Sigmoid colon (tissue), 3 donors: ENCODE data around the gene ALDH1A1.

Source experiments
- CTCF ChIP-seq, 4 experiments: fragments of 450-650 bp in 3 of 4; fragments of 200-600 bp in 1 of 4; IDR thresholded peaks; one replicate each; pipeline ENCODE4 v1.5.1; 2016 to 2019; ENCODE audit warnings: antibody characterized with exemption in 4 of 4, mild to moderate bottlenecking in 3 of 4, moderate library complexity in 2 of 4
- POLR2A ChIP-seq, 2 donors: fragments of 450-650 bp; IDR thresholded peaks; one replicate each; pipeline ENCODE4 v1.6.1; 2016; ENCODE audit warnings: antibody characterized with exemption in 2 of 2, mild to moderate bottlenecking in 2 of 2, moderate library complexity in 2 of 2

GRCh38 chr9:72991772-72992171 is 38.9 kb upstream of the ALDH1A1 start:
- TF ChIP-seq CTCF (IDR thresholded peaks at IDR 0.05) = no peak
- no peak for TF ChIP-seq POLR2A (IDR thresholded peaks at IDR 0.05)
